ENCODE measurements around the gene LNPEP.

DNA sequence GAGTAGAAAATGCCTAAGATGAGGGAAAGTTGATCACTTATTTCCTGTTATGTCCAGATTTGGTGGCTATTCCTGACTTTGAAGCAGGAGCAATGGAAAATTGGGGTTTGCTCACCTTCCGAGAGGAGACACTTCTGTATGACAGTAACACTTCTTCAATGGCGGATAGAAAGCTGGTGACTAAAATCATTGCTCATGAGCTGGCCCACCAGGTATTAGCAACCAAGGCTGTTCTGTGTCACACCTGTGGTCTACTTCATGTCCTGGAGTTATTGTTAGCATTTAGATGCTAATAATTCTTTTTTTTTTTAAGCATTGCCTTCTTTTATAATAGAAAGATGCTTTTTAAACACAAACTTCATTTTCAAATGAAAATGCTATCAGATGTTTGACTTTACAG lies 57.9 kb downstream of the LNPEP start:
- TF ChIP-seq, protein P1, sequence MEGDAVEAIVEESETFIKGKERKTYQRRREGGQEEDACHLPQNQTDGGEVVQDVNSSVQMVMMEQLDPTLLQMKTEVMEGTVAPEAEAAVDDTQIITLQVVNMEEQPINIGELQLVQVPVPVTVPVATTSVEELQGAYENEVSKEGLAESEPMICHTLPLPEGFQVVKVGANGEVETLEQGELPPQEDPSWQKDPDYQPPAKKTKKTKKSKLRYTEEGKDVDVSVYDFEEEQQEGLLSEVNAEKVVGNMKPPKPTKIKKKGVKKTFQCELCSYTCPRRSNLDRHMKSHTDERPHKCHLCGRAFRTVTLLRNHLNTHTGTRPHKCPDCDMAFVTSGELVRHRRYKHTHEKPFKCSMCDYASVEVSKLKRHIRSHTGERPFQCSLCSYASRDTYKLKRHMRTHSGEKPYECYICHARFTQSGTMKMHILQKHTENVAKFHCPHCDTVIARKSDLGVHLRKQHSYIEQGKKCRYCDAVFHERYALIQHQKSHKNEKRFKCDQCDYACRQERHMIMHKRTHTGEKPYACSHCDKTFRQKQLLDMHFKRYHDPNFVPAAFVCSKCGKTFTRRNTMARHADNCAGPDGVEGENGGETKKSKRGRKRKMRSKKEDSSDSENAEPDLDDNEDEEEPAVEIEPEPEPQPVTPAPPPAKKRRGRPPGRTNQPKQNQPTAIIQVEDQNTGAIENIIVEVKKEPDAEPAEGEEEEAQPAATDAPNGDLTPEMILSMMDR (IDR thresholded peaks at IDR 0.05): no peak
- TF ChIP-seq POLR2A (IDR thresholded peaks at IDR 0.05): no peak
